Adrenal gland (tissue), 12 donors: ENCODE data around the gene MOB1B. TPM values are rescaled to one million over a fixed set of nuclear protein-coding genes. Genes with fewer than 3 reads are reported as not detected.
A peak's percentile ranks its signal among the peaks of the same experiment; 100 is the strongest.
"Not testable (repeated sequence)": the region's sequence is repeated elsewhere in the genome, so short reads cannot be mapped to it uniquely, and the experiment has no call there.

Experiments
- DNase-seq, 7 donors: peaks; one replicate each; pipeline ENCODE4 v3.0.0-alpha.2; 2019 to 2020
- H3K27ac ChIP-seq, 5 donors: fragments of 200-600 bp; sonication (generic) in 4 of 5; 1 replicate in 3 of 5; 2 replicates in 2 of 5; pipeline versions ENCODE4 v1.5.1 to v1.8.0; 2016 to 2020; ENCODE audit warnings: mild to moderate bottlenecking in 1 of 5
- H3K27me3 ChIP-seq: fragments of 200-600 bp; 2 replicates; pipeline ENCODE4 v1.8.0; 2021
- H3K36me3 ChIP-seq, 2 donors: fragments of 200-600 bp; replicated peaks in 1 of 2; 1 replicate in 1 of 2; 2 replicates in 1 of 2; pipeline versions ENCODE4 v1.5.1 to v1.8.0; 2018 to 2022
- H3K4me1 ChIP-seq, 2 donors: fragments of 200-600 bp; replicated peaks in 1 of 2; 1 replicate in 1 of 2; 2 replicates in 1 of 2; pipeline versions ENCODE4 v1.5.1 to v1.8.0; 2018 to 2021
- H3K4me3 ChIP-seq, 4 donors: fragments of 200-600 bp; sonication (generic) in 3 of 4; one replicate each; pipeline ENCODE4 v1.5.1; 2016 to 2018
- H3K9me3 ChIP-seq, 3 donors: fragments of 200-600 bp; sonication (generic) in 1 of 3; replicated peaks in 1 of 3; 1 replicate in 2 of 3; 2 replicates in 1 of 3; pipeline versions ENCODE4 v1.5.1 to v1.8.0; 2016 to 2021
- POLR2A ChIP-seq, 2 donors: fragments of 450-650 bp; IDR thresholded peaks; one replicate each; pipeline ENCODE4 v1.6.1; 2017; ENCODE audit warnings: antibody characterized with exemption in 2 of 2, mild to moderate bottlenecking in 2 of 2, moderate library complexity in 1 of 2
- WGBS, 4 donors: extraction: QIAGEN DNeasy Blood & Tissue Kit in 2 of 4; methylation state at CpG; one replicate each; pipeline versions ENCODE4 v1.1.5 to v1.1.7; 2013 to 2017; 5-methylcytosine and 5-hydroxymethylcytosine counted together
- intact Hi-C, 2 donors: fragments of 100-400 bp; cut with DNase I; formaldehyde crosslinking; loops; one replicate each; pipeline versions ENCODE4 v1.14.1 to v1.15.0; 2022 to 2023
- polyA plus RNA-seq, 3 donors: library from polyadenylated mRNA; stranded (reverse); fragments of 200-250 nt in 2 of 3; fragments of 350-450 nt in 1 of 3; fragmentation: Illumina TruSeq in 1 of 3; extraction: RNeasy Lipid Tissue Mini Kit (QIAGEN cat#74804) in 1 of 3; gene quantifications; one replicate each; pipeline ENCODE4 v1.2.3, GENCODE V29; 2013 to 2014
- total RNA-seq, 9 donors: library from RNA; depleted of rRNA in 4 of 9; stranded (reverse); fragments of >200 nt in 4 of 9; fragments of 120-200 nt in 1 of 9; fragmentation: NEBNext Ultra II Directional in 1 of 9; extraction: Animal tissue kit (Norgen Biotek cat#: 25700) in 1 of 9; gene quantifications; one replicate each; pipeline versions ENCODE4 v1.1.0 to v1.2.4, GENCODE V29; 2013 to 2023
- TF ChIP-seq, protein P1 (sequence below), 6 experiments: fragments of 450-650 bp in 4 of 6; fragments of 200-600 bp in 2 of 6; sonication (generic) in 1 of 6; IDR thresholded peaks; 1 replicate in 5 of 6; 2 replicates in 1 of 6; pipeline versions ENCODE4 v1.5.1 to v1.8.0; 2016 to 2021; ENCODE audit warnings: antibody characterized with exemption in 6 of 6, mild to moderate bottlenecking in 2 of 6, moderate library complexity in 1 of 6
- donor health status: healthy with polysubstance abuse.
- donor health status: Bipolar disorder and iron deficiency.
- donor health status: DM: yes; HTN: yes; CAD: no.
- donor health status: DM: no; HTN: no; CAD: no.
- donor health status: DM: no; HTN: no; CAD: no.
- donor health status: DM: yes; HTN: yes; CAD: no.

Gene MOB1B
- total and polyA plus RNA-seq, 12 donors, result 3.5 to 25.4 (median 14.5) TPM

DNA sequence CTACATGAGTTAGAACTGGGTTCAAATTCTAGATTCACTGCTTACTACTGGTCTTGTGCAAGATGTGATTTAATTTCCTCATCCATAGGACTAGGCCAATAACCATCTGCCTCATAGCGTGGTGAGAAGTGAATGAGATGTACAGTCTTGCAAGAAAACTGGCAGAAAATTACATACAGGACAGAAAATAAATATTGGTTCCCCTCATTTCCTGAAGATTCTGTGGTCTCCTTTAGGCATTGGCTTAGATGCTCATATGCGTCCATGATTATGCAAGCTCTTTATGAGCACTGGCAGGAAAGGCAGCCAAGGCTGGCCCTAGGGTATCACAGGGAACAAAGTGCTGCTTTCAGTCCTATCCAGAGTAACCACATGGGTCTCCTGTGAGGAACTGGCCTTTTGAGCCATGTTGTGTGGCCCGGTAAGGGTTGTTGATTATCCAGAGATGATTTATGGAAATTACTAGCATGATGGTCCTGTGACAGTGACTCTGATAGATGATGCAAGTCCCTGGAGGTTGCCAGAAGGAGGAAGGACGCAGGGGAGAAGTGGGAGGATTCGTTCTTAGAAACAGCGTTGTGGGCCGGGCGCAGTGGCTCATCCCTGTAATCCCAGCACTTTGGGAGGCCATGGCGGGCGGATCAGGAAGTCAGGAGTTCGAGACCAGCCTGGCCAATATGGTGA lies 9.9 kb upstream of the MOB1B start:
- no peak overlapping the region for H3K4me3 ChIP-seq
- intact Hi-C loops, result loop anchor here in 1 of 2 donors (10.0 kb wide), 1 partner anchor 47 kb away; no protein-coding TSS in a partner anchor
- no peak for TF ChIP-seq POLR2A (IDR thresholded peaks at IDR 0.05)
- TF ChIP-seq, protein P1, sequence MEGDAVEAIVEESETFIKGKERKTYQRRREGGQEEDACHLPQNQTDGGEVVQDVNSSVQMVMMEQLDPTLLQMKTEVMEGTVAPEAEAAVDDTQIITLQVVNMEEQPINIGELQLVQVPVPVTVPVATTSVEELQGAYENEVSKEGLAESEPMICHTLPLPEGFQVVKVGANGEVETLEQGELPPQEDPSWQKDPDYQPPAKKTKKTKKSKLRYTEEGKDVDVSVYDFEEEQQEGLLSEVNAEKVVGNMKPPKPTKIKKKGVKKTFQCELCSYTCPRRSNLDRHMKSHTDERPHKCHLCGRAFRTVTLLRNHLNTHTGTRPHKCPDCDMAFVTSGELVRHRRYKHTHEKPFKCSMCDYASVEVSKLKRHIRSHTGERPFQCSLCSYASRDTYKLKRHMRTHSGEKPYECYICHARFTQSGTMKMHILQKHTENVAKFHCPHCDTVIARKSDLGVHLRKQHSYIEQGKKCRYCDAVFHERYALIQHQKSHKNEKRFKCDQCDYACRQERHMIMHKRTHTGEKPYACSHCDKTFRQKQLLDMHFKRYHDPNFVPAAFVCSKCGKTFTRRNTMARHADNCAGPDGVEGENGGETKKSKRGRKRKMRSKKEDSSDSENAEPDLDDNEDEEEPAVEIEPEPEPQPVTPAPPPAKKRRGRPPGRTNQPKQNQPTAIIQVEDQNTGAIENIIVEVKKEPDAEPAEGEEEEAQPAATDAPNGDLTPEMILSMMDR (IDR thresholded peaks at IDR 0.05), result no peak
- no peaks in the 10 kb centered on the region for H3K36me3 ChIP-seq
- H3K9me3 ChIP-seq, result no peaks in the 10 kb centered on the region
- peak in 6 of 7 donors; percentile 13 to 60 (median 38) for DNase-seq
- no peaks in the 10 kb centered on the region for H3K27me3 ChIP-seq
- 71 to 87% (median 79%) methylated on average over 10 to 11 of the region's 11 CpGs for WGBS, 4 donors
- H3K4me1 ChIP-seq, result peaks cover 0 to 9% of the 10 kb centered on the region in 2 donors
- H3K27ac ChIP-seq, result peak overlapping the region in 2 of 5 donors; percentile 26 to 52

DNA sequence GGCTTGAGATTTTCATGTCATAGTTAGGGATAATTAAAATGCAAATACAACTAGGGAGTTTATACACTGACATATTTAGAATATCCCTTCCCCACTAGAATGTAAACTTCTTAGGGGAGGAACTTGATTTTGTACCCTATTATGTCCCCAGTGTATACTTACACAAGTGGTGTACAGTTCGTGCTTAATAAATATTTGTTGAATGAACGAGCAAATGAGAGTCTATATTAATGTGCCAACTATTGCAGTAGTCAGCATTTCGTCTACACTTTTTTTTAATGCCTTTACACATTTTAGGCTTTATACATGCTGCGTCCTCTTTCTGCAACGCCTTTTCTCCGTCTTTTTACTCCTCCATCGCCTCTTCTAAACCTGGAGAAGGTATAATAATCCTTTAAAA lies 8.4 kb upstream of the MOB1B start:
- WGBS, 4 donors, result 75 to 79% (median 77%) methylated on average over 7 of the region's 7 CpGs
- TF ChIP-seq, protein P1 (IDR thresholded peaks at IDR 0.05), result no peak
- no peak for TF ChIP-seq POLR2A (IDR thresholded peaks at IDR 0.05)
- Histone ChIP-seq H3K4me1 (peaks cover 0 to 9% of the 10 kb centered on the region in 2 donors), H3K27ac (no peak overlapping the region), H3K9me3 (no peaks in the 10 kb centered on the region), H3K36me3 (no peaks in the 10 kb centered on the region), H3K4me3 (no peak overlapping the region), H3K27me3 (no peaks in the 10 kb centered on the region)
- intact Hi-C loops, result loop anchor here in 1 of 2 donors (10.0 kb wide), 1 partner anchor 49 kb away; no protein-coding TSS in a partner anchor
- no peak for DNase-seq

DNA sequence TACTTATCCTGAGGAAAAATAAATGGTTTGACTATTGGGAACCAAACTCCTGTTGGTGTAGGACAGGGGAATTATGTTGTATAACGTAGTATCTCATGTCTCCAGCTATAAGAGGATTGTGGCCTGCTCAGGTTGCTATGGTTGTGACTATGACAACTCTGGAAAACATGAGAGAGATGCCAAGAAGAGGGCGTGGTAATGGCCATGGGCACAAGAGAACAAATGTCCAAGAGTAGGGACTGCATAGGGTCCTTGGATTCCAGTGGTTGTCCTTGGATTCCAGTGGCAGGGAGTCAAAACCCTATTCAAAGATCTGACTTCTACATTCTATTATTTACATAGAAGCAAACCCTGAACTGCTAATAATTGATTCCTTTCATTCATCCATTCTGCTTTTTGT lies 6.8 kb upstream of the MOB1B start:
- WGBS, 4 donors, result 27 to 58% (median 49%) methylated on average over 2 of the region's 2 CpGs
- intact Hi-C loops, result loop anchor here in 1 of 2 donors (10.0 kb wide), 1 partner anchor 51 kb away; no protein-coding TSS in a partner anchor
- no peaks in the 10 kb centered on the region for H3K27me3 ChIP-seq
- H3K36me3 ChIP-seq, result no peaks in the 10 kb centered on the region
- no peaks in the 10 kb centered on the region for H3K9me3 ChIP-seq
- H3K4me3 ChIP-seq, result no peak overlapping the region
- TF ChIP-seq, protein P1 (IDR thresholded peaks at IDR 0.05), result no peak
- TF ChIP-seq POLR2A (IDR thresholded peaks at IDR 0.05), result no peak
- H3K27ac ChIP-seq, result no peak overlapping the region
- DNase-seq, result peak in 4 of 7 donors; percentile 22 to 48 (median 24)
- H3K4me1 ChIP-seq, result peaks cover 0 to 9% of the 10 kb centered on the region in 2 donors

DNA sequence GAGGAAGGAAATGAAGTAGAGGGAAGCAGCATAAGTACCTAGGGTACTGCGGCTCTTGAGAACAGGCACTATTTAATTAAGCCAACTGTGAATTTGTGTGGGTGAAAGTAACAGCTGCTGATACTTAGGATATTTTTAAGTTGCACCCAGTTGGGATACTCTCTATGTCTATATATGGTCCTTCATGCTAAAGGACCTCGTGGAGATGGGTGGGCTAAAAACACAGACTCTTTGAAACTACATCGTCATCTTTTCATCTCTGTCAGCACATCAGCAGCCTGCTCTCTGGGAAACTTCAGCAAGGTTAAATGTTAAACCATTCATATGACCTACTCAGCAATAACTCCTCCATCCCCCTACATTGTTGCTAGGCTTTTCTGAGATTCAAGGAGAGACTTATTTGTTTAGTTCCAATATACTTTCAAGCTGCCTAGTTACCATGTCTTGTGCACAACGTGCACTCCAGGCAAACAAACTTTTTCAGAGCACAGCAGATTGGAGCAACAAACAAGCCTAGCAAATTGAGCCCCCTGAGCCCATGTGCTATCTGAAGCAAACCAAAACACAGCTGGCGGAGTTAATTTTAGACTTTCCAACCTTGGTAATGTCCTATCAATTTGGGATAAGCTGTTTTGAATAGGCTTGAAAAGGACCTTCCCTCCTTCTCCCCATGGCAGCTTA lies 6.2 kb upstream of the MOB1B start:
- intact Hi-C loops, result loop anchor here in 1 of 2 donors (10.0 kb wide), 1 partner anchor 51 kb away; no protein-coding TSS in a partner anchor
- 33 to 53% (median 43%) methylated on average over 5 of the region's 5 CpGs for WGBS, 4 donors
- DNase-seq, result no peak
- H3K4me1 ChIP-seq, result peaks cover 0 to 9% of the 10 kb centered on the region in 2 donors
- H3K4me3 ChIP-seq, result no peak overlapping the region
- H3K36me3 ChIP-seq, result no peaks in the 10 kb centered on the region
- TF ChIP-seq POLR2A (IDR thresholded peaks at IDR 0.05), result no peak
- TF ChIP-seq, protein P1 (IDR thresholded peaks at IDR 0.05), result no peak
- no peaks in the 10 kb centered on the region for H3K9me3 ChIP-seq
- H3K27ac ChIP-seq, result no peak overlapping the region
- H3K27me3 ChIP-seq, result no peaks in the 10 kb centered on the region

DNA sequence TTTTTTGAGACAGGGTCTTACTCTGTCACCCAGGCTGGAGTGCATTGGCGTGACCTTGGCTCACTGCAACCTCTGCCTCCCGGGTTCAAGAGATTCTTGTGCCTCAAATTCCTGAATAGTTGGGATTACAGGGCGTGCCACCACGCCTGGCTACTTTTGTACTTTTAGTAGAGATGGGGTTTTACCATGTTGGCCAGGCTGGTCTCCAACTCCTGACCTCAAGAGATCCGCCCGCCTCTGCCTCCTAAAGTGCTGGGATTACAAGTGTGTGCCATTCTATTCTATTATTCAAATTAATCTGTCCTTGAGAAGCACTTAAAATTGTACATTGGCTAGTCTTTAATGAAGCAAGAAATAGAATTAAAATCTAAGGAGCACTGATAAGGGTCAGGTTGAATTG lies 3.6 kb upstream of the MOB1B start:
- not testable (repeated sequence) for H3K27me3 ChIP-seq, DNase-seq, H3K36me3 ChIP-seq, H3K4me3 ChIP-seq, H3K9me3 ChIP-seq, H3K27ac ChIP-seq
- intact Hi-C loops, result loop anchor here in 1 of 2 donors (10.0 kb wide), 1 partner anchor 54 kb away; no protein-coding TSS in a partner anchor
- WGBS, 4 donors, result 94 to 97% (median 96%) methylated on average over 6 of the region's 6 CpGs
- H3K4me1 ChIP-seq, result peaks cover 0 to 14% of the 10 kb centered on the region in 2 donors
